GM18951 (cell line): Measurements from ENCODE around the gene EFS.

ENCODE experiments used
- POLR2A ChIP-seq: IDR thresholded peaks from 4 replicates; pipeline ENCODE4 v1.6.1; 2011; ENCODE audit warnings: mild to moderate bottlenecking; ENCODE audit not compliant: insufficient read length, insufficient read depth; ENCODE audit errors: extremely low read depth
- in situ Hi-C: fragments of 300-500 bp; cut with MboI; formaldehyde crosslinking; loops from one replicate; pipeline ENCODE4 v1.12.0; 2022; ENCODE audit warnings: low sequenced_read_pairs, mixed read lengths, inconsistent platforms; ENCODE audit not compliant: unreplicated experiment

Gene EFS

GRCh38 chr14:23379366-23380196 is 14.6 kb upstream of the EFS start:
- no peak for TF ChIP-seq POLR2A
- in situ Hi-C loops = loop anchor here (10.0 kb wide), 1 partner anchor 115 kb away; no protein-coding TSS in a partner anchor

- no peak for TF ChIP-seq POLR2A
- in situ Hi-C loops = loop anchor here (10.0 kb wide), 1 partner anchor 114 kb away; no protein-coding TSS in a partner anchor
Observed at GRCh38 chr14:23378612-23379220, 13.7 kb upstream of the EFS start.

GRCh38 chr14:23377573-23378563 is 12.9 kb upstream of the EFS start:
- TF ChIP-seq POLR2A = no peak
- in situ Hi-C loops = loop anchor here (10.0 kb wide), 1 partner anchor 113 kb away; no protein-coding TSS in a partner anchor

- in situ Hi-C loops = loop anchor here (10.0 kb wide), 1 partner anchor 112 kb away; no protein-coding TSS in a partner anchor
- no peak for TF ChIP-seq POLR2A
Observed at GRCh38 chr14:23377198-23377550, 12.2 kb upstream of the EFS start.

GRCh38 chr14:23376482-23377197 is 11.7 kb upstream of the EFS start, which contains the start of gene CMTM5:
CMTM5 (plus strand) TSS chr14:23377046; CDS start chr14:23377252, 206 bp downstream.
- TF ChIP-seq POLR2A = no peak
- in situ Hi-C loops = loop anchor here (10.0 kb wide), 1 partner anchor 112 kb away; no protein-coding TSS in a partner anchor

GRCh38 chr14:23375527-23376251 is 10.7 kb upstream of the EFS start:
- no peak for TF ChIP-seq POLR2A
- in situ Hi-C loops = loop anchor here (10.0 kb wide), 1 partner anchor 111 kb away; no protein-coding TSS in a partner anchor

GRCh38 chr14:23373041-23373440 is 8.1 kb upstream of the EFS start:
- no peak for TF ChIP-seq POLR2A
- in situ Hi-C loops = loop anchor here (10.0 kb wide), 1 partner anchor 108 kb away; no protein-coding TSS in a partner anchor

GRCh38 chr14:23372509-23372908 is 7.5 kb upstream of the EFS start, which contains the start of gene IL25:
IL25 (plus strand) TSS chr14:23372809.
- no peak for TF ChIP-seq POLR2A
- in situ Hi-C loops = loop anchor here (10.0 kb wide), 1 partner anchor 108 kb away; no protein-coding TSS in a partner anchor

GRCh38 chr14:23371865-23372264 is 6.9 kb upstream of the EFS start:
- in situ Hi-C loops = loop anchor here (10.0 kb wide), 1 partner anchor 107 kb away; no protein-coding TSS in a partner anchor
- TF ChIP-seq POLR2A = no peak

GRCh38 chr14:23370221-23370620 is 5.2 kb upstream of the EFS start:
- in situ Hi-C loops = loop anchor here (10.0 kb wide), 1 partner anchor 105 kb away; no protein-coding TSS in a partner anchor
- TF ChIP-seq POLR2A = no peak

- TF ChIP-seq POLR2A = no peak
- in situ Hi-C loops = no loop called here
Observed at GRCh38 chr14:23366426-23366921, 1.5 kb upstream of the EFS start.
